B cell (primary cell): ENCODE results near the gene DIABLO. TPM values are rescaled to one million over a fixed set of nuclear protein-coding genes. Genes with fewer than 3 reads are reported as not detected.
"Not testable (repeated sequence)": the region's sequence is repeated elsewhere in the genome, so short reads cannot be mapped to it uniquely, and the experiment has no call there.

Experiments
- ATAC-seq: fragments of 200-7000 bp; cut with Tn5 transposase; one replicate; pipeline ENCODE4 v1.10.0; 2021; ENCODE audit warnings: low read depth, mild to moderate bottlenecking, moderate number of reproducible peaks, moderate library complexity
- CTCF ChIA-PET: fragments of 350-600 bp; sonication (Branson Sonifier 250); formaldehyde crosslinking; loops from one replicate; lab custom pipeline; 2021; ENCODE audit warnings: antibody characterized with exemption, inconsistent platforms; lab: Charles Lee
- POLR2A ChIA-PET: fragments of 350-600 bp; sonication (Branson Sonifier 250); formaldehyde crosslinking; loops from one replicate; lab custom pipeline; 2021; ENCODE audit warnings: antibody characterized with exemption; lab: Charles Lee
- DNase-seq: peaks from one replicate; pipeline ENCODE4 v3.0.0; 2013
- H2AFZ ChIP-seq: 2 replicates; pipeline ENCODE4 v1.6.1; 2012; ENCODE audit warnings: mild to moderate bottlenecking, low read depth, low read length; ENCODE audit not compliant: insufficient read depth, poor library complexity, severe bottlenecking
- H3K27ac ChIP-seq, 2 donors: 1 replicate in 1 of 2; 2 replicates in 1 of 2; pipeline ENCODE4 v1.5.1; 2012 to 2013; ENCODE audit warnings: low read length in 2 of 2, mild to moderate bottlenecking in 2 of 2, moderate library complexity in 1 of 2
- H3K27me3 ChIP-seq, 4 experiments: fragments of 200-600 bp in 1 of 4; sonication (generic) in 1 of 4; replicated peaks in 1 of 4; 1 replicate in 2 of 4; 2 replicates in 2 of 4; pipeline versions ENCODE4 v1.6.1 to v1.7.0; 2013 to 2016; ENCODE audit warnings: low read length in 3 of 4, mild to moderate bottlenecking in 2 of 4, mixed read lengths in 1 of 4, moderate library complexity in 1 of 4; ENCODE audit not compliant: insufficient read depth in 4 of 4, control insufficient read depth in 3 of 4; ENCODE audit errors: control extremely low read depth in 1 of 4
- H3K36me3 ChIP-seq, 2 experiments: replicated peaks in 1 of 2; 1 replicate in 1 of 2; 2 replicates in 1 of 2; pipeline versions ENCODE4 v1.6.1 to v1.7.1; 2013; ENCODE audit warnings: low read length in 1 of 2; ENCODE audit not compliant: insufficient read depth in 2 of 2, control insufficient read depth in 1 of 2; ENCODE audit errors: control extremely low read depth in 1 of 2, extremely low read depth in 1 of 2
- H3K4me1 ChIP-seq, 2 donors: fragments of 200-600 bp in 1 of 2; sonication (generic) in 1 of 2; 1 replicate in 1 of 2; 2 replicates in 1 of 2; pipeline versions ENCODE4 v1.5.1 to v1.6.1; 2013 to 2017; ENCODE audit warnings: low read length in 2 of 2; ENCODE audit not compliant: control insufficient read depth in 2 of 2, insufficient read depth in 2 of 2
- H3K4me2 ChIP-seq: replicated peaks from 2 replicates; pipeline ENCODE3; 2012; ENCODE audit warnings: mild to moderate bottlenecking, low read depth, low read length; ENCODE audit not compliant: poor library complexity, severe bottlenecking
- H3K4me3 ChIP-seq, 5 experiments: fragments of 200-600 bp in 1 of 5; sonication (generic) in 1 of 5; 1 replicate in 3 of 5; 2 replicates in 2 of 5; pipeline versions ENCODE4 v1.5.1 to v1.7.0; 2011 to 2016; ENCODE audit warnings: low read length in 4 of 5, mild to moderate bottlenecking in 4 of 5, low read depth in 2 of 5, control low read depth in 1 of 5, moderate library complexity in 1 of 5; ENCODE audit not compliant: insufficient read depth in 1 of 5; ENCODE audit errors: control extremely low read depth in 1 of 5, extremely low read depth in 1 of 5
- H3K79me2 ChIP-seq: fragments of 200-600 bp; sonication (generic); one replicate; pipeline ENCODE4 v1.6.0; 2016; ENCODE audit warnings: low read length; ENCODE audit not compliant: control insufficient read depth, insufficient read depth
- H3K9ac ChIP-seq: fragments of 200-600 bp; sonication (generic); 2 replicates; pipeline ENCODE4 v1.6.1; 2017; ENCODE audit warnings: mild to moderate bottlenecking, low read length, moderate library complexity
- H3K9me3 ChIP-seq, 3 donors: one replicate each; pipeline versions ENCODE4 v1.6.1 to v1.7.1; 2013; ENCODE audit warnings: low read length in 2 of 3; ENCODE audit not compliant: control insufficient read depth in 2 of 3, insufficient read depth in 1 of 3; ENCODE audit errors: control extremely low read depth in 1 of 3
- H4K20me1 ChIP-seq: 2 replicates; pipeline ENCODE4 v1.6.0; 2012; ENCODE audit warnings: mild to moderate bottlenecking, low read length; ENCODE audit not compliant: insufficient read depth, control insufficient read depth, poor library complexity, severe bottlenecking
- H3K27ac Mint-ChIP-seq: one replicate; pipeline ENCODE4 v1.8.0; 2021; ENCODE audit warnings: mixed read lengths
- H3K27me3 Mint-ChIP-seq: one replicate; pipeline ENCODE4 v1.8.0; 2021; ENCODE audit warnings: mixed read lengths
- H3K4me1 Mint-ChIP-seq: one replicate; pipeline ENCODE4 v1.8.0; 2021; ENCODE audit warnings: mixed read lengths
- H3K4me3 Mint-ChIP-seq: one replicate; pipeline ENCODE4 v1.8.0; 2021; ENCODE audit warnings: mixed read lengths
- H3K9me3 Mint-ChIP-seq: one replicate; pipeline ENCODE4 v1.8.0; 2022; ENCODE audit warnings: mixed read lengths; ENCODE audit not compliant: insufficient read depth
- WGBS: methylation state at CpG from one replicate; pipeline ENCODE4 v1.1.5; 2013; ENCODE audit warnings: missing lambda C conversion rate; ENCODE audit not compliant: insufficient coverage; 5-methylcytosine and 5-hydroxymethylcytosine counted together
- intact Hi-C: fragments of 100-400 bp; cut with micrococcal nuclease; formaldehyde crosslinking; loops from one replicate; pipeline ENCODE4 v1.10.0; 2022
- polyA plus RNA-seq: library from polyadenylated mRNA; depleted of rRNA; stranded (reverse); fragments of >200 nt; gene quantifications from 2 replicates; pipeline ENCODE4 v1.2.3, GENCODE V29; 2012
- total RNA-seq, 2 donors: library from RNA; stranded (reverse); fragments of 120-200 nt in 1 of 2; gene quantifications; 1 replicate in 1 of 2; 2 replicates in 1 of 2; pipeline versions ENCODE4 v1.2.3 to v1.2.4, GENCODE V29; 2013 to 2022

The DIABLO gene
- total and polyA plus RNA-seq, 2 donors (not counting 1 experiment from before 2014, with no cell fraction given): 36.8 to 44.6 TPM

DNA sequence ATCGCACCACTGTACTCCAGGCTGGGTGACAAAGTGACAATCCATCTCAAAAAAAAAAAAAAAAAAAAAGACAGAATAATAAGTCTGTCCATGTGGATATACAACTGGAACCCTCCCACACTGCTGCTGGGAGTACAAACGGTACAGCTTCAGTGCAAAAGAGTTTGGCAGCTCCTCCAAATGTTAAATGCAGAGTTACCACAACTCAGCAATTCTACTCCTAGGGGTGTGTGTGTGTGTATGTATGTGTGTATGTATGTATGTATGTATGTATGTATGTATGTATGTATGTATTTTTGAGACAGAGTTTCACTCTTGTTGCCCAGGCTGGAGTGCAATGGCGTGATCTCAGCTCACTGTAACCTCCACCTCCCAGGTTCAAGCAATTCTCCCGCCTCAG is 33.1 kb upstream of the DIABLO start:
- not testable (repeated sequence) for H3K27ac Mint-ChIP-seq, H3K4me3 Mint-ChIP-seq

DNA sequence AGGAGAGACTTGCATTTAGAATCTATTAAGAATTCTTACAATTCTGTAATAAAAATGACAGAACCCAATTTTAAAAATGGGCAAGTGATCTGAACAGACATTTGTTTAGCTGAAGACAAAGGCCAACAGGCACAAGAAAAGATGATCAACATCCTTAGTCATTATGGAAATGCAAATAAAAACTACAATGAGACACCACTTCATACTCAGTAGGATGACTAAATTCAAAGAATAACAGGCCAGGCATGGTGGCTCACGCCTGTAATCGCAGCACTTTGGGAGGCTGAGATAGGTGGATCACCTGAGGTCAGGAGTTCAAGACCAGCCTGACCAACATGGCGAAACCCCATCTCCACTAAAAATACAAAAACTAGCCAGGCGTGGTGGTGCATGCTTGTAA is 32.6 kb upstream of the DIABLO start:
- peaks cover 31% of the 10 kb centered on the region for H3K79me2 ChIP-seq
- POLR2A ChIA-PET, H3K4me3 Mint-ChIP-seq, H3K9me3 Mint-ChIP-seq, H3K4me1 ChIP-seq, H3K4me1 Mint-ChIP-seq, H3K27ac Mint-ChIP-seq, H3K4me2 ChIP-seq, CTCF ChIA-PET, DNase-seq, H3K4me3 ChIP-seq, H3K27me3 Mint-ChIP-seq, intact Hi-C loops, H3K27me3 ChIP-seq, H3K27ac ChIP-seq, H3K9me3 ChIP-seq, H2AFZ ChIP-seq, ATAC-seq, H3K9ac ChIP-seq: not testable (repeated sequence)
- peaks cover 5 to 68% of the 10 kb centered on the region in 2 experiments for H3K36me3 ChIP-seq
- WGBS: 100% methylated on average over 2 of the region's 4 CpGs
- H4K20me1 ChIP-seq: peaks cover 19% of the 10 kb centered on the region

More for the DNA sequence above, 33.1 kb upstream of the DIABLO start:
- POLR2A ChIA-PET, H3K27me3 ChIP-seq, H3K4me2 ChIP-seq, DNase-seq, H3K4me3 ChIP-seq, intact Hi-C loops, H3K4me1 Mint-ChIP-seq, ATAC-seq, H3K9me3 Mint-ChIP-seq, H2AFZ ChIP-seq, H3K9me3 ChIP-seq, H3K4me1 ChIP-seq, H3K27ac ChIP-seq, H3K27me3 Mint-ChIP-seq, H3K9ac ChIP-seq, CTCF ChIA-PET: not testable (repeated sequence)
- Histone ChIP-seq H3K36me3 (peaks cover 8 to 70% of the 10 kb centered on the region in 2 experiments), H4K20me1 (peaks cover 14% of the 10 kb centered on the region), H3K79me2 (peaks cover 27% of the 10 kb centered on the region)
- WGBS: no CpG with 5 or more reads among the region's 4 CpGs
